T-helper 1 cell treated with Interleukin-12 subunit alpha and Interleukin-12 subunit beta and Interleukin-4 antibody, amounts not matched to agents 30 ng/mL and 1 ng/mL, for 36 hours (primary cell): ENCODE measurements around the gene ZNRD2. TPM values are rescaled to one million over a fixed set of nuclear protein-coding genes. Genes with fewer than 3 reads are reported as not detected.

Experiments used
- intact Hi-C: fragments of 100-400 bp; cut with micrococcal nuclease; formaldehyde crosslinking; loops from one replicate; pipeline ENCODE4 v1.15.1; 2024
- total RNA-seq: library from RNA; stranded (reverse); gene quantifications from 2 replicates; pipeline ENCODE4 v1.2.3, GENCODE V29; 2022

Gene ZNRD2
- total RNA-seq, 1 donor from 2014 or later, result 48.5 TPM

DNA sequence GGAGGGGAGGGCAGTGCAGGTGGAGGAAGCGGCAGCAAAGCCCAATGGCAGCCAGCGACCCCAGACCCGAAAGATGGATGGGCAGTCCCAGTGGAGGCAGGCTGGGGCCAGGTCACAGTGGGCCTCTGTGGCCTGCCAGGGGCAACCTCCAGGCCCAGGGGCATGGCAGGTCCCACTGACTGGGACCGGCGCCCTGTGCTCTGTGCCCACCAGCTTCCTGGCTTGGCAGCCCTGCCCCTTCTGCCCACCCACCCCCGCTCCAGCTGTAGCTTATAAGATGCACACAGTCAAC lies 29.6 kb downstream of the ZNRD2 start:
- intact Hi-C loops, result no loop called here

DNA sequence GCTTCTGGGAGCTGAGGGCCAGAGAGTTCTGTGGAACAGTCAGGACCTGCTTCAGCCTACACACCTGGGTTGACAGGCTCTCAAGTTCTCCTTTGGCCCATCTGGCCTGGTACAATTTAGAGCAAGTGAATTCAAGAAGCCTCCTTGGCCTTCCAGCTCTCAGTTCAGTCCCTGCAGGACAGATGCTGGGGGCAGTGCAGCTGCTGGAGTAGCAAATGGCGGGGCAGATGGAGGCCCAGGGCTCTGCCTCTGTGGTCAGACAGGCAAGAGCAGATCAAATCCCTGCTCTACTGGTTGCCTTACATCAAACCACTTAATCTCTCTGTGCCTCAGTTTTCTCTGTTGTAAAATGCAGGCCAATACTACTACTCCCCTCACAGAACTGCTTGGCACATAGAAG lies 34.0 kb downstream of the ZNRD2 start:
- intact Hi-C loops, result no loop called here

DNA sequence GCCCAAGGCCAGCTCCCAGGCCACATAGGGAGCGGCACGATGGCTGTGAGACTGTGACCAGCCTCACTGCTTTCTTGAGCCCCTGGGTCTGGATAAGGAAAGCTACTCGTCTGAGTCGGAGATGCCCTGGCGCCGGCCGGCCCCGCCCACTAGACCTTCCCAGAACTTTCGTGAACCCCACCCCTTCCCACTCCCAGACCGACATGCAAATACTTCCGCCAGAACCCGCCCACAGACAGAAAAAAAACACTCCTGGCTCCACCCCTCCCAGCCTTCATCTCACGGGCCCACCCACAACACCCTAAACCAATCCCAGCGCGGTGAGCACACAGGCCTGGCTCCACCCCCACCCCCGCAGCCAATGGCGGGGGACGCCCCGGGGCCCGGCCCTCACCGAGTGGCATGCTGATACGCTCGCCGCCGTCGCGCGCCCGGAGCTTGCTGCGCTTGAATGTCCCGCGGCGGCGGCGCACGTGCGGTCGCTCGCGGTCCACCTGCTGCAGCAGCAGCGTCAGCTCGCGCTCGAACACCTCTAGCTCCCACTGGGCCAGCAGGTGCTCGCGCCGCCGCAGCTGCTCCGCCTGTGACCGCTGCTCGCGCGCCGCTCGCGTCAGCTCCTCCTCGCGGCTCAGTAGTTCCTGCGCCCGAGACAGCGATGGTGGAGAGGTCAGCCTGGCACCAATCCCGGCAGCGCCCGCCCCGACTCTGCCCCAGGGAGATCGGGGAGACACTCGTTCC lies 36.8 kb downstream of the ZNRD2 start:
- intact Hi-C loops, result no loop called here

DNA sequence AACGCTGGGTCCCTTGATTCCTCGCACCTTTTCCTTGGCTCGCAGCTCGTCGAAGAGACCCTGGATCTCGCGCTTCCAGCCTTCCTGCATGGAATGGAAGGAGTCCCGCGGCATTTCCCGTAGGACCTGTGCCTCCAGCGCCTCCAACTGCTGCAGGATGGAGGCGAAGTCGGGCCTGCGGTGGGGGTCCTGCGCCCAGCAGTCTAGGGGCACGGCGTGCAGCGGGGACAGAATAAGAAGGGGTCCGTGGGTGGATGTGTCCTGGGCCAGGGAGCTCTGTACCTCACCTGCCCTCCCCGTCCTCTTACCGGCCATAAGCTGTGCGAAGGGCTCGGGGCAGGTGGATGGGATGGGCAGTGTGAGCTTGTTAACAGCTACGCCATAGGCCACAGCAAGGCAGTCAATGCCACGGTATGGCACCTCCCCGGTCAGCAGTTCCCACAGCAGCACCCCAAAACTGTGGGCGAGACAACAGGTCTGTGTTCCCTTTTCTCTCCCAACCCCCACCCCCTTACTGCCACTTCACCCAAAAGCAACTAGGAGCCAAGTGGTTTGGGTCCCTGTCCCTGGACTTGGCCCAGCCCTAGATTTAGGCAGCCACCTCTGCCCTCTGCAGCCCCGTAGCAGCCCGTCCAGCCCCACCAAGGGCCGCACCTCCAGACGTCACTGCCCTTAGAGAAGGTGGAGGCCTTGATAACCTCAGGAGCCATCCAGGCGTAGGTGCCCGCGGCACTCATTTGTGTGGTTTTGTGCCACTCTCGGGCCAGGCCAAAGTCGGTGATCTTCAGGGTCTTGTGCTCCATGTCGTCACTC lies 37.5 kb downstream of the ZNRD2 start:
- intact Hi-C loops, result no loop called here

DNA sequence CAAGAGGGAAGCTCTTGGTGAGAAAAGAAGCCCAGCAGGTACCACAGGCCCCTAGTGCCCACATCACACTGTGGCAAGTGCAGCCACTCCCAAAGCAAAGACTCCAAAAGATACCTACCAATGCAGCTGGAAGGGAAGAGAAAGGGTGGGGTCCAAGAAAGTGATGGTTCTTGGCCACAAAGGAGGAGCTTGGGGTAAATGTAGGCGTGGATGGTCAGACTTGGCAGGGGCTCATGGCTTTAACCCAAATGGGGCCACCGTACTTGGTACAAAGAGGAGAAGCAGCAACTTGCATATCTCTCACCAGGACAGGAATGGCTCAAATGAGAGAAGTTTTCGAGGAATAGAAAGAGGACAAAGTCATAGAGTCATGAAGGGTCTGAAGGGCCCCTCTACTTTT lies 39.0 kb downstream of the ZNRD2 start:
- intact Hi-C loops, result no loop called here

DNA sequence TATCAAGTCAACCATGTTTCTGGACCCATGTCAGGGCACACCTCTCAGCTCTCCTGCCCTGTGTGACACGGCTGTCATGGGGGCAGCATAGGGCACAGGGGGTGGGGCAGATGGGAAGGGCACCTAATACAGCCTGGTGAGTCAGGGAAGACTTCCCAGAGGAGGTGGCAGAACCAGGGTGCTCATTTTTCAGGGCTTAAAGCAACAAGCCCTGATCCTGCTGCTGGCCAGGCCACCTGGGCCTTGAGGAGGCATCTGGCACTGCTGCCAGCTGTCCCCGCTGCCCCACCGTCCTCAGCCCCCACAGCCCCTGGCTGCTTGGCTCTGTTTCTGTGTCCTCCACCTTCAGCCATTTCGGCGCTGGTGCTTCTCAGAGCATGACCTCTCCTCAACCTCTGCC lies 39.4 kb downstream of the ZNRD2 start:
- intact Hi-C loops, result loop anchor here (10.0 kb wide), 1 partner anchor 1875 kb away; the partner anchor contains the start of gene AIP

DNA sequence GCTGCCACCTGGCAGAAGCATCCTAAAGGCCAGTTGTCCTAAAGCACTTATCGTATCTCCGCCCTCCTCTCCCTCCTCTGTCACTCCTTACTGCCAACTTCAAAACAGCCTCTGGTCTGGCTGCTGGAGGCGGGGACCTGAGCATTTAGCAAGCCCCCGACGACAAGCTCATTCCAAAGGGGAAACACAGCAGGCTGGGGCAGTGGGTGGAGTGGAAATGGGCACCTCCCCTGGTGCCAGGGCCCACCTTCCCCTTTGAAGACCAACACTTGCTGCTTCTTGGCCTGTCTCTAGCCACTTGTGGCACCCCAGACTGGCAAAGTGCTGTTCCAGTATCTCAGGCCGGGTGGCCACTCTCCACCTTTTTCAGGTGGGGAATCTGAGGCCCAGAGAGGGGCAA lies 40.1 kb downstream of the ZNRD2 start:
- intact Hi-C loops, result loop anchor here (10.0 kb wide), 1 partner anchor 1874 kb away; the partner anchor contains the start of gene AIP

DNA sequence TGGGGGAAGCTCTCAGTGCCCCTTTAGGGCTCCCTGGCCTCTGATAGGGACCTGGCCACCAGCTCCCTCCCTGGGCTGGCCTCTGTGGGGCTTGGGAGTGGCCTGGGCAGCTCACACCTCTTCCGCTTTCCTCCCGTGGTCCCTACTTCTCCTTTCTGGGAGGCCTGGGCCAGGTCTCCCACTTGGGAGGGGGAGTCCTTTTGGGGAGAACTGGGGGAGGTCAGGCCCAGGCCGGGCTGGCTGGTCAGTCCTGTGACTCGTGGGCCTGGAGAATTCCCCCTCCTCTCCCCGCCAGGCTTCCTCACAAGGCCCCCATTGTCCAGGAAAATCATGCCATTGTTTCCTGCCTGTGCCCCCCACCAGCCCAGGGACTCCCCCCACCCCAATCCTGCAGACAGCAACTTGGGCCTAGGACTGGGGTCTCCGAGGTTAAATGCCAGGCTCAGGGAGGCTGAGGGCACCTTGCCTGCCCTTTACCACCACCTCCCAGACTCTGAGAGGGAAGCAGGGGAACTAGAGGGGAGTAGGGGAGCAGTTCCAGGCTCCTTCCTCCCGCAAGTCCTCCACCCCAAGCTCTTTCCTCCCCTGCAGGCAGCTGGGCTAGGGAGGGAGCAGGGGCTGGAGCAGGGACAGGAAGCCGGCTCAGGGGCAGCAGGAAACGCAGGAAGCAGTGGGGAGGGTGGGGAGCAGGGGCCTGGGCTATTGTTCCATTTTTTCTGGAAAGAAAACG lies 40.9 kb downstream of the ZNRD2 start:
- intact Hi-C loops, result loop anchor here (10.0 kb wide), 1 partner anchor 1874 kb away; the partner anchor contains the start of gene AIP

DNA sequence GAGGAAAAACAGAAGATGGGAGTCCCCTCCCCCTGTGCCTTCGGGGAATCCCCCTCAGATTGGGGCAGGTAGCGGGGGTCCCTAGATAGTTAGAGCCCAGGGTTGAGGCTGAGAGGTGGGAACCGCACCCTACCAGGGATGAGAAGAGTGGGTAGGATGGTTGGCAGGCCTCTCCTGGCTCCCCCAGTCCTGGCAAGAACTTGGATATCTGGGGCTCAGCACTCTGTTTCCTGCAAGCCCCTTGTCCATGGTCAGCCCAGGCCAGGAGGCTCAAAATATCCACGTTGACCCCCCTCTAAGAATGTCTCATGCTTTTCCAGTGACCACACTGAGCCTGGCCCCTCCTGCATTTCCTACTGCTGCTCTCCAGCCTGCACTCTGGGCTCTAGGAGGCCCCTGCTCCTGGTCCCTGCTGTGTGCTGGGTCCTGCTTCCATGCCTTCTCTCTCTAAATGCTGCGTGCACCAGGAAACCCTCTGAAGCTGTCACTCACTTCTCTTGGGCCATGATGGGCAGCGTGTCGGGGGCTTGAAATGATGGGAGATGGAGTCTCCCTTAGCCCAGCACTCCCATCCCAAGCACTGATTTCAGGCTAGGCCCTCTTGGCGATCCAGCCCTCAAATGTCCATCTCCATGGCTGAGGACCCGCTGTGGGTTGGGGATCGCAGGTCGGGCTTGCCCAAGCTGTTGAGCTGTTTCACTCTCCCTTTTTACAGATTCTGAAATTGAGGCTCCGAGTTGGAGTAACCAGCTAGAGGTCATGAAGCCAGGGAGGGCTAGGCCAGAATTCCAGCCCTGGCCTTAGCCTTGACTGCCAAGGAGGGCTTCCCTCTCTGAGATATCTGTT lies 41.7 kb downstream of the ZNRD2 start:
- intact Hi-C loops, result loop anchor here (10.0 kb wide), 1 partner anchor 1873 kb away; the partner anchor contains the start of gene AIP

DNA sequence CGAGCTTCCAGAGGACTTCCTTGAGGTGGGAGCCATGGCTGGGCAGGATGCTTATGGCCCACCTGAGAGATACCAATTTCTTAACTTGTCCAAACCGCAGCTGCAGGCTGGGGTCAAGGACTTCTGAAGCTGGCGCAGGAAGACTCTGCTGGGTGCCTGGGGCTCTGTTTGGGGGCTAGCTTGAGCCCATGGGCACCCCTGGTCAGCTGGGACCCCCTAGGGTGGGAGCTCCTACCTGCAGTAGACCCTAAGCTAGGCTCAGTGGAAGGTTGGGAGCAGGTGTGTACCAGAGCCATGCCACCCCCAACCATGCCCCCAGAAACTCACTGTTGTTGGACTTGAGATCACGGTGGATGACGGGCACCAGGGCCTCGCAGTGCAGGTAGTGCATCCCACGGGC lies 42.4 kb downstream of the ZNRD2 start:
- intact Hi-C loops, result loop anchor here (10.0 kb wide), 1 partner anchor 1872 kb away; the partner anchor contains the start of gene AIP

DNA sequence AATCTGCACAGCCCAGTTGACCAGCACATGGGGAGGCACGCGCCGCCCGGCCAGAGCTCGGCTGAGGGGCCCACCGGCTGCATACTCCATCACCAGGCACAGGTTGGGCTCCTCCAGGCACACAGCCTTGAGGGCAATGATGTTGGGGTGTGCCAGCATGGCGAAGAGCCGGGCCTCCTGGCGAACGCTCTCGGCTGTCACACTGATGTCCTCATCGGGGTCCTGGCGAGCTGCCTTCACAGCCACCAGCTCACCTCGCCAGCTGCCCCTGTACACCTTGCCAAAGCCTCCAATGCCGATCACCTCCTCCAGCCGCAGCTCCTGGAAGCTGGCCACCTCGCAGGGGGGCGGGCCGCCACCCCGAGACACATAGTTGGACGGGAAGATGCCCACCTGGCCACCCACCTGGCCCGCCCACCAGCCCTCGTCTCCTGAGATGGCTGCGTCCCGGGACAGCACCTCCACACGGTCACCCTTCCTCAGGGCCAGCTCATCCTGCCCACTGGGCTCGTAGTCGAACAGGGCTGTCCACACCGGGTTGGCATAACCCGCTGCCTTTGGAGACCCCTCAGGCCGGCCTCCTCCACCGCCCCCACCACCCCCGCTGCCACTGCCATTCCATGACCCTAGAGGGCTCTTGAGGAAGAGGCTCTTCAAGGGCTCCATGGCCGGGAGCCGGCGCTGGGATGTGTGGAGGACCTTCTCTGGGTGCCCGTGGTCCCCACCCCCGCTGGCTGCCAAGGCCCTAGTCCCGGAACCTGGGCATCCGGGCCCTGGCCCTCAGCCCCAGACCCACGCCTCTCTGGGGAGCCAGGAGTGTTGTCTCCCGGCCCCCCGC lies 43.0 kb downstream of the ZNRD2 start:
- intact Hi-C loops, result loop anchor here (10.0 kb wide), 1 partner anchor 1871 kb away; the partner anchor contains the start of gene AIP

DNA sequence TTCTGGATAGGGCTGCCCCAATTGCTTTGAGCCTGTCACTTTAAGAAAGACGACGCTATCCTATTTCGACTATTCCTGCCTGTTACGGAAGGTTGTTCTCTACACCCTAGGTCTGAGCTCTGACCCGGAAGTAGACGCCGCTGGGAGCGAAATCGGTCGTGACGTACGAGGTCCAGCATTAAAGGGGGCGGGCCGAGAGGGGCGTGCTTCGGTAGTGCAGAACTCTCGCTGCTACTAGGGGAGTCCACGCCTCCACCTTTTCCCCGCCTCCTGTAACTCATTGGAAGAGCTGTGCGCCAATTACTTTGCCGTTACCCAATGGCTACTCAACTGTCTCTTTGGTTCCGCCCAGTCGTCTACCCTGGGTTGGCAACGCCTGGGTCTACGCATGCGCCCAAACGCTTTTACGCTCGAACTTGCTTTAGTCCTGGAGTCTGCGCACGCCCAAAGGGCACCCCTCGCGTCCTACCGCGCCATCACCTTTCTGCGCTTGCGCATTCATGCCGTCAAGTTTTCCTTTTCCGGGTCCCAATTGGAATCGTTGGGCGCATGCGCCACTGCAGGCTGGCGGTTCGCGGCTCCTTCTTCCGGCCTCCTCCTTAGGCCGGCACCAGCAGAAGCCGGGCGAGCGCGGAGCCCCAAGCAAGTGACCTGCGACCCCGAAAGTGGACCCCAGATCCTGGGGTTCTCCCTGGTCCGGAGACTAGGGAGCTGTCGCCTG lies 45.1 kb downstream of the ZNRD2 start, which contains the start of gene PCNX3:
Gene PCNX3, plus strand, starts transcription at position 548 of the 721 bp plus-strand sequence. CDS start 536 bp downstream, outside the sequence.
- intact Hi-C loops, result loop anchor here (1.0 to 10.0 kb wide), 28 partner anchors 23 to 1869 kb away; partner anchors contain the start of genes AIP, ATG2A, BANF1 and C11orf68

DNA sequence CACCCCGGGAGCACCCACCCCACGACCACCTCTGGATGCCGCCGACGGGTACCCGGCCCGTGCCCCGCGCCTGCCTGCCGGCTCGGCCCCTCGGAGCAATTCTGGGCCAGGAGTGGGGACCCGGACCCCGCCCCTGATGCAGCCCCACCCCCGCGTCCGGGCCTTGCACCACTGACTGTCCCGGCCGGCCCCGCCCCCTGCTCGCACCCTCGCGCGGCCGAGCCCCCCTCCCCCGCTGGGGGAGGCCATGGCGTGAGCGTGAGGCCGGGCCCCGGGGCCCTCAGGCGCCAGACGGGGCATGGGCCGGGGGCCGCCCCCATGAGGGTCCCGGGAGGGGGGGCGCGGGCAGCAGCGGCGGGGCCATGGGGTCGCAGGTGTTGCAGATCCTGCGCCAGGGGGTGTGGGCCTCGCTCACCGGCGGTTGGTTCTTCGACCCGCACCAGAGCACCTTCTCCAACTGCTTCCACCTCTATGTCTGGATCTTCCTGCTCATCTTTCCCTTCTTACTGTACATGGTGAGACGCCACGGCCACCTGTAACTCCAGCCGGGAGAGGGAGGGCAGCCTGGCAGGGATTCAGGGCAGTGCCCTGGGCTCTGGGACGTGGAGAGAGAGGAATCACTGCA lies 45.8 kb downstream of the ZNRD2 start:
- intact Hi-C loops, result loop anchor here (1.0 to 10.0 kb wide), 28 partner anchors 22 to 1869 kb away; partner anchors contain the start of genes AIP, ATG2A, BANF1 and C11orf68

DNA sequence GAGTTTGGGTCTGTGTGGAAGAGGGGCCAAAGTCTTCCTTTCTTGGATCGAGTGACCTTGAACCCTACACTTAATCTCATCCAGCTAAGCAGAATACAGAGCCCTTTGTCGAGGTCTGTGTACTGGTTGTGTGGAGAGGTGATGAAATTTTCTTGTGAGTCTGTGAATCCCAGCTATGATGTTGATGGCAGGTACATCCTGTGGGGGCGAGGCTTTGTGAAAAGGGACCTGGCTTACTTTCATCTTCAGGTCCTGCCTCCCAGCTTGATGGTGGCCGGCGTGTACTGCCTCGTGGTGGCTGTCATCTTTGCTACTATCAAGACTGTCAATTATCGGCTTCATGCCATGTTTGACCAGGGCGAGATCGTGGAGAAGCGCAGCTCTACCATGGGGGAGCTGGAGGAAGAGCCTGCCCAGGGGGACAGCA lies 46.3 kb downstream of the ZNRD2 start:
- intact Hi-C loops, result loop anchor here (5.0 to 10.0 kb wide), 2 partner anchors 371 to 1868 kb away; partner anchors contain the start of gene AIP

DNA sequence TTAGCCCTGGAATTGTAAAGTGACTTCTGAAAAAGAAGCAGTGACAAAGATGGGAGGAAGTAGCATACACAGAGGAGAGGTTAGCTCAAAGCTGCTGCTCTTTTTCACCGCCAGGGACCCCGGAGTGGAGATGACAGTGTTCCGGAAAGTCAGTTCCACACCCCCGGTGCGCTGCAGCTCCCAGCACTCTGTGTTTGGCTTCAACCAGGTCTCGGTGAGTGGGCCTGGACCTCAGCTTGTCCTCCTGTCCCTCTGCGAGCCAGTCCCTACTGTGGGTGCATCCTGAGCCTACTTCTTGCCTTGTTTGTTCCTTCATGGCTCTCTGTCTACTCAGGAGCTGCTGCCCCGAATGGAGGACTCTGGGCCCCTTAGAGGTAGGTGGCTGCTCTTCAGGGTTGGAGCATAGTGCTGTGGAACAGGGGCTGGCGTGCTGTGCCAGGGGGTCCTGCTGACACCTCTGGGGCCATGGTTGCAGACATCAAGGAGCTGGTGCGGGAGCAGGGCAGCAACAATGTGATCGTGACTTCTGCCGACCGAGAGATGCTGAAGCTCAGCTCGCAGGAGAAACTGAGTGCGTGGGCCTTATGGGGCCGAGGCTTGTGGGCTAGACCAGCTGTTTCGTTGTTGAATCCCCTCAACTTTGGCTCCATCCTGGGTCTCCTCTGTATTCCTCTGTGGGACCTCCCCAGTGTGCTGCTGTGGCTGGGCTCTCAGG lies 47.0 kb downstream of the ZNRD2 start:
- intact Hi-C loops, result loop anchor here (5.0 to 10.0 kb wide), 2 partner anchors 370 to 1868 kb away; partner anchors contain the start of gene AIP

DNA sequence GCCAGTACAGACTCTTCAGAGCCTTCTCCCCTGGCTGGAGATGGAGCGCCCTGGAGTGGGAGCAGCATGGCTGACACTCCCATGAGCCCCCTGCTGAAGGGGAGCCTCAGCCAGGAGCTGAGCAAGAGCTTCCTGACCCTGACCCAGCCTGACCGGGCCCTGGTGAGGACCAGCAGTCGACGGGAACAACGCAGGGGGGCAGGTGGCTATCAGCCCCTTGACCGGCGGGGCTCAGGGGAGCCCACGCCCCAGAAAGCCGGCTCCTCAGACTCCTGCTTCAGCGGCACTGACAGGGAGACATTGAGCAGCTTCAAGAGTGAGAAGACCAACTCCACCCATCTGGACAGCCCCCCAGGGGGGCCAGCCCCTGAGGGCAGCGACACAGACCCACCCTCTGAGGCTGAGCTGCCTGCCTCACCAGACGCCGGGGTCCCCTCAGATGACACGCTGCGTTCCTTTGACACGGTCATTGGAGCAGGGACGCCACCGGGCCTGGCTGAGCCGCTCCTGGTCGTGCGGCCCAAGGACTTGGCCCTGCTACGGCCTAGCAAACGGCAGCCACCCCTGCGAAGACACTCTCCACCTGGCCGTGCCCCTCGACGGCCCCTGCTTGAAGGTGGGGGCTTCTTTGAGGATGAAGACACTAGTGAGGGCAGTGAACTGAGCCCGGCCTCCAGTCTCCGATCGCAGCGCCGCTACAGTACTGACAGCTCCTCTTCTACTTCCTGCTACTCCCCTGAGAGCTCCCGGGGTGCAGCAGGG lies 47.9 kb downstream of the ZNRD2 start:
- intact Hi-C loops, result loop anchor here (5.0 to 10.0 kb wide), 2 partner anchors 369 to 1867 kb away; partner anchors contain the start of gene AIP
